Thoracic aorta endothelial cell (primary cell): ENCODE measurements around the gene PLIN3. TPM values are rescaled to one million over a fixed set of nuclear protein-coding genes. Genes with fewer than 3 reads are reported as not detected.

Experiments
- total RNA-seq: library from RNA; depleted of rRNA; stranded (reverse); fragments of >200 nt; gene quantifications from 2 replicates; pipeline ENCODE4 v1.2.3, GENCODE V29; 2012

PLIN3 gene
- total RNA-seq = 78.6 and 98.9 TPM in 2 replicates

GRCh38 chr19:4867534-4868285, at the start of gene PLIN3:
PLIN3 (minus strand) TSS chr19:4867667; CDS start chr19:4861394, 6,273 bp downstream.

DNA sequence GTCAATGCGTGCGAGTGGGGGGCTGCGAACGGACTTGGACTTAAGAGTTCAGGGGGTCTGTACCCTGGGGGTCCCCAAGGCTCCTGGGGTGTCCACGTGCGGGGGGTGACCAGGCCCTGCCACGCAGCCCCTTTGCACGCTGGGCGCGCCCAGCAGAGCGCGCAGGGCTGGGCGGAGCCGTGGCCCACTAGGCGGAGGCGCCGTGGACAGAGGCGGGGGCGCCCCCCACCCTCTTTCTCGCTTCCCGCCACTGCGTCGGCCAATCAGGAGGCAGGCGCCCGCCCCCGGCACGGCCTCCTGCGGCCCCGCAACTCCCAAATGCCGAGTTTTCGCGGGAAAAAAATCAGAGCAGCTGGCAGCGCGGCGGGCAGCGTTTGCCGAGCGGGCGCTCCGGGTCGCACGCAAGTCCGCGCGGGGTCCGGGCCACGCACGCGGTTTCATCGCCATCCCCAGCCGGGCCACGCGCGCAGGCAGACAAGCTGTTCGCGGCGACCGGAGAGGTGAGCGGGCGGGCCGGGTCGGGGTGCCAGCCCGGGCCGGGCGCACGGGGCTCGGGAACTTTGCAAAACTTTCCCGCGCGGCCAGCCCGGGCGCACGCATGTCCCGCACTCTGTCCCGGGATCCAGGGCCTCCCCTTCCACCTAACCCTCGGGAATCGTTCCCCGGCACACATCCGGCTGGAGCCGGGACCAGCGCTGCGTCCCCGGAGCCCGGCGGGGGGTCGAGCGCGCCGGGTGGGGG, 41.9 kb upstream of the PLIN3 start, which contains the start of gene UHRF1:
Gene UHRF1 (plus strand): TSS at position 346 of the 741 bp plus-strand sequence. CDS start 1,385 bp downstream, outside the sequence.

GRCh38 chr19:4902796-4903195, 35.3 kb upstream of the PLIN3 start, which contains the start of gene ARRDC5:
ARRDC5 (minus strand) TSS chr19:4902896; CDS start chr19:4902825, 71 bp downstream.

DNA sequence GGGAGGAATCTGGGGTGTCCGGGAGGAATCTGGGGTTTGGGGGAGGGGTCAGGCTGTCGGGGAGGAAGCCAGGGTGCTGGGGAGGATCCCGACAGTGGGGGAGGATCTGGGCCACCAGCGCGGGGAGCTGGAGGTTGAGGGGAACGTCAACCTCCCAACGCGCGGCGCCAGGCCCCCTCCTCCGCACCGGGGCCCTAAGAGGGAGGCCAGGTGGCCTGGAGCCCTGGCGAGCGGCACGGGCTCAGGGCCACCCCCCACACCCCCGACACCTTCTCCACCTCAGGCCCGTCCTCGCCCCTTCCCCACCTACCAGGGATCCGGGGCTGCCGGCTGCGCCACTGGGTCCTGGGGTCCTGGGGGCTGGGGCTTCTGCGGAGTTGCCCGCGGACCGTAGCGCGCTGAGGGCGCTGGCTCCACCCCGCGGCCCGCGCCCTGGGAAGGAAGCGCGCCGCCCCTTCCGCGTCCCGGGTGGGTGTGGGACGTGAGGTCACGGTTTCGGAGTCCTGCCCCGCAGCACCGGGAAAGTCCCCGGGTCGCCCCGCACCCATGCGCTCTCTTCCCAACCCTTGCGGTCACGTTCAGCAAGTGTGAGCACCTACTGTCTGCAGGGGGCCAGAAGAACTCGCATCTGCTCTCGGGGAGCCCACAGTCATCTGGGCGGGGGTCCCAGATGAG, 36.0 kb downstream of the PLIN3 start, which contains the start of gene TICAM1:
Gene TICAM1 (minus strand): TSS at position 409 of the 675 bp plus-strand sequence. CDS start 13,335 bp downstream, outside the sequence.

DNA sequence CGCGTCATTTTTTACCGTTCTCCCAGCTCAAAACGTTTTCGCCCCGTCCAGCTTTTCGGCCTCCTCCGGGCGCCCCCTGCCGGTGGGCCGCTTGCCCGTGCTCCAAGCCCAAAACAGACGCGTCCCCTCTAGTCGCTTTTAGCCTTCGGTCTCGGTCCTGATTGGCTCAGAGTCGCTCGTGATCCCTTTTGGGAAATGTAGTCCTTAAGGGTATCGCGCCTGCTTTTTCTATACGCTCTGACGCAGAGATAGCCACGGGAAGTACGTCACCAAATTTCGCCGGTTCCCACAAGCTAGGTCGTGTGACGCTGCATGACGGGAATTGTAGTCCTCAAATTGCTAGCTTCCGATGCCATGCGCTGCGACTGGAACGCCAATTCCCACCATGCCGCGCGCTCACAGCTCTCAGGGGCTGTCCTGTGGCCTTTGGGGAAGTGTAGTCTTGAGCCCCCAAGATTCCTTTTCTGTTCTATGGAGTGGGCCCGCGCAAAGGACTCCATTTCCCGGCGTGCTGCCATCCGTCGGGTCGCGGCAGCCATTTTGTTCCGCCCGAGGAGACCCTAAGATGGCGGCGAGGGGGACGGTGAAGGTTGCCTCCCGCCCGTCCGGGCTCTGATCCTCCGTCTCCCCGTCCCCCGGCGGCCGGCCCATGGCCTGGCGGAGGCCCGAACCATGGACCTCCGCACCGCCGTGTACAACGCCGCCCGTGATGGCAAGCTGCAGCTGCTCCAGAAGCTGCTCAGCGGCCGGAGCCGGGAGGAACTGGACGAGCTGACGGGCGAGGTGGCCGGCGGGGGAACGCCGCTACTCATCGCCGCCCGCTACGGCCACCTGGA, 76.1 kb downstream of the PLIN3 start, which contains the start of gene FEM1A:
Gene FEM1A (plus strand): TSS at position 552 of the 836 bp plus-strand sequence. CDS start 121 bp downstream, at position 673.

Other genes starting within 250 kb of the PLIN3 start
- 22.7 and 23.0 TPM in 2 replicates for gene TNFAIP8L1, start 228.2 kb downstream of the PLIN3 start, total RNA-seq
- 162 and 175 TPM in 2 replicates for gene MYDGF, start 197.3 kb downstream of the PLIN3 start, total RNA-seq
- 69.8 and 85.8 TPM in 2 replicates for gene DPP9, start 143.8 kb downstream of the PLIN3 start, total RNA-seq
- gene FEM1A, start 75.9 kb downstream of the PLIN3 start, total RNA-seq = 14.6 and 15.1 TPM in 2 replicates
- gene TICAM1, start 36.0 kb downstream of the PLIN3 start, total RNA-seq = 3.9 and 5.5 TPM in 2 replicates
- not detected in 2 replicates for gene ARRDC5, start 35.2 kb upstream of the PLIN3 start, total RNA-seq
- gene UHRF1, start 41.8 kb upstream of the PLIN3 start, total RNA-seq = 47.7 and 57.4 TPM in 2 replicates
- 23.9 and 25.6 TPM in 2 replicates for gene KDM4B, start 101.4 kb upstream of the PLIN3 start, total RNA-seq